Measurements from ENCODE around the gene GTPBP6.

DNA sequence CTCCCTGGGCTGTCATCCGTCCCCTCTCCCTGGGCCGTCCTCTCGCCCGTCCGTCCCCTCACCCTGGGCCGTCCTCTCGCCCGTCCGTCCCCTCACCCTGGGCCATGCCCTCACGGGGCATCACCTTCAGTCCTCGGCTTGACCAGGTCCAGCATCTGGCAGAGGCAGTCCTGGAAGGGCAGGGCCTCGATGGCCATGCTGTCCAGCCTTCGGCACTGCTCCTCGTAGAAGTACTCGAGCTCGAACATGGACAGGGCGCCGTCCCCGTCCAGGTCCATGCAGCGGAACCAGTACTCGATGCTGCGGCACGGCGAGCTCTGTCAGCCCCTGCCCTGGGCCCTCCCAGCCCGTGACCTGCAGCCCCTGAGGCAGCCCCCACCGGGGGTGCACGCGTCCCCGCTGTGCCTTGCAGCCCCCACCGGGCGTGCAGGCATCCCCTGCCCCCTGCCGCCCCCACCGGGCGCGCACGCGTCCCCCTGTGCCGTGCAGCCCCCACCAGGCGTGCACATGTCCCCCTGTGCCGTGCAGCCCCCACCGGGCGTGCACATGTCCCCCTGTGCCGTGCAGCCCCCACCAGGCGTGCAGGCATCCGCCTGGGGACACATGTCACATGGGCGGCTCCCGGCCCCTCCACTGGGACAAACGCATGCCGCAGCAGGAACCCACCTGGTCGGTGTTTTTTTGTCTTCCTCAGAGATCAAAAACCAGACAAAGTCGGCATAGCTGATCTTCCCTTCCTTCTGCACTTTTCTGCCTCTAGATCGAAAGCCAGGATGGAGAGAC is 22.2 kb upstream of the GTPBP6 start:
- TF ChIP-seq ZNF70 (CRISPR knock-in tag; IDR thresholded peaks at IDR 0.05): no peak
- no peak for TF ChIP-seq CSDC2 (CRISPR knock-in tag; IDR thresholded peaks at IDR 0.05)
- no peak for TF ChIP-seq TOX (CRISPR knock-in tag; IDR thresholded peaks at IDR 0.05; ENCODE audit: borderline replicate concordance)
- no peak for TF ChIP-seq BACH2 (CRISPR knock-in tag; IDR thresholded peaks at IDR 0.05; ENCODE audit: borderline replicate concordance)
- TF ChIP-seq ISL1 (CRISPR knock-in tag; IDR thresholded peaks at IDR 0.05): no peak
- TF ChIP-seq OSR1 (CRISPR knock-in tag; IDR thresholded peaks at IDR 0.05): no peak
- TF ChIP-seq TCF4 (CRISPR knock-in tag; IDR thresholded peaks at IDR 0.05; ENCODE audit: borderline replicate concordance): no peak
- TF ChIP-seq, protein P1, sequence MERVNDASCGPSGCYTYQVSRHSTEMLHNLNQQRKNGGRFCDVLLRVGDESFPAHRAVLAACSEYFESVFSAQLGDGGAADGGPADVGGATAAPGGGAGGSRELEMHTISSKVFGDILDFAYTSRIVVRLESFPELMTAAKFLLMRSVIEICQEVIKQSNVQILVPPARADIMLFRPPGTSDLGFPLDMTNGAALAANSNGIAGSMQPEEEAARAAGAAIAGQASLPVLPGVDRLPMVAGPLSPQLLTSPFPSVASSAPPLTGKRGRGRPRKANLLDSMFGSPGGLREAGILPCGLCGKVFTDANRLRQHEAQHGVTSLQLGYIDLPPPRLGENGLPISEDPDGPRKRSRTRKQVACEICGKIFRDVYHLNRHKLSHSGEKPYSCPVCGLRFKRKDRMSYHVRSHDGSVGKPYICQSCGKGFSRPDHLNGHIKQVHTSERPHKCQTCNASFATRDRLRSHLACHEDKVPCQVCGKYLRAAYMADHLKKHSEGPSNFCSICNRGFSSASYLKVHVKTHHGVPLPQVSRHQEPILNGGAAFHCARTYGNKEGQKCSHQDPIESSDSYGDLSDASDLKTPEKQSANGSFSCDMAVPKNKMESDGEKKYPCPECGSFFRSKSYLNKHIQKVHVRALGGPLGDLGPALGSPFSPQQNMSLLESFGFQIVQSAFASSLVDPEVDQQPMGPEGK (CRISPR knock-in tag; IDR thresholded peaks at IDR 0.05; ENCODE audit: borderline replicate concordance): no peak

Measured in SK-N-SH treated with all-trans-retinoic acid at 6 μM for 48 hours (cell line).